Measurements from ENCODE around the gene STAC.

- TF ChIP-seq MYC (IDR thresholded peaks at IDR 0.05; ENCODE audit: low read depth, low read length) (no peak), MYC (CRISPR knock-in tag; IDR thresholded peaks at IDR 0.05; ENCODE audit: borderline replicate concordance, low read depth) (no peak), NR4A1 (CRISPR knock-in tag; IDR thresholded peaks at IDR 0.05) (no peak), NR4A1 (tag; IDR thresholded peaks at IDR 0.05) (no peak), REST (IDR thresholded peaks at IDR 0.05; ENCODE audit: borderline replicate concordance) (no peak), REST (CRISPR knock-in tag; IDR thresholded peaks at IDR 0.05; ENCODE audit: low read depth) (no peak), EP300 (IDR thresholded peaks at IDR 0.05; ENCODE audit: low read length) (no peak), ZBTB1 (CRISPR knock-in tag; IDR thresholded peaks at IDR 0.05; ENCODE audit: borderline replicate concordance, low read depth) (no peak), JUN (IDR thresholded peaks at IDR 0.05; ENCODE audit: borderline replicate concordance, low read depth, low read length) (no peak), JUN (CRISPR knock-in tag; IDR thresholded peaks at IDR 0.05; ENCODE audit: borderline replicate concordance) (no peak), MLX (CRISPR knock-in tag; conservative IDR thresholded peaks at IDR 0.05) (no peak), POLR2G (IDR thresholded peaks at IDR 0.05; ENCODE audit: low read depth, low read length) (no peak)
Observed at GRCh38 chr3:36408146-36408545, 27.8 kb downstream of the STAC start.

Data from K562 (cell line).